Activated CD4-positive, alpha-beta T cell treated with anti-CD3 and anti-CD28 coated beads, Interleukin-2, Interleukin-4, amounts not matched to agents 100 ng/mL and 50 ng/mL, durations not matched to agents 16 hours and 8 hours (primary cell): ENCODE measurements around the gene IL36A.

Source experiments
- DNase-seq: peaks from one replicate; pipeline ENCODE4 v3.0.0-alpha.2; 2020; ENCODE audit warnings: low spot score

IL36A gene

DNA sequence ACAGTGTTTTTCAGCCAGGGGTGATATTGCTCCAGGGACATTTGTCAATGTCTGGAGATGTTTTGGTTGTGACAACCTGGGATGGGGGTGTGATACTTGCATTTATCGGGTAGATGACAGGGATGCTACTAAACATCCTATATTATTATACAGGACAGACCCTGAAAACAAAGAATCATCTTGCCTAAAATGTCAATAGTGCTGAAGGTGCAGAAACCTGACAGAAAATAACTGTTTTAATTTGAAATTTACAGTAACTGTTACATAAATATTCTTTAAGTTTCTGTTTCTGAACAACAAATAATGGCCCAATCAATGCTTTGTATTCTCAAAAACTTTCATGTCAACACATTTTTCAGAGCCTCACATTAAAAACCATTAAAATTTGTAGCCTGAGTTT is 2.0 kb downstream of the IL36A start:
- no peak for DNase-seq

DNA sequence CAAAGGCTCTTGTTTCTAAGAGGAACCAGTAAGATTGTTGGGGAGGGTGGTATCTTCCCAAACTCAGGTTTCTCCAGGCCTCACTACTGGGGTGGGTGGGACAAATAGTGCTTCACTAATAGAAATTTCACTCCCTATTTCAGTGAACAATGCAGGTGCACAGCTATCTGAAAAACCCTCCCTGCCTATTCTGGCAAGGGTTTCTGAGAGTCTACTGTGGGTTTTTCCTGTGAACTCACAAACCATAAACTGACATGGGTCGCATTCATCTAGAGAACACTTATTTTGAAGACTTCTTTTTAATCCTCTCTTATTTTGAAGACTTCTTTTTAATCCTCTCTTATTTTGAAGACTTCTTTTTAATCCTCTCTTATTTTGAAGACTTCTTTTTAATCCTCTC is 4.4 kb downstream of the IL36A start:
- no peak for DNase-seq

DNA sequence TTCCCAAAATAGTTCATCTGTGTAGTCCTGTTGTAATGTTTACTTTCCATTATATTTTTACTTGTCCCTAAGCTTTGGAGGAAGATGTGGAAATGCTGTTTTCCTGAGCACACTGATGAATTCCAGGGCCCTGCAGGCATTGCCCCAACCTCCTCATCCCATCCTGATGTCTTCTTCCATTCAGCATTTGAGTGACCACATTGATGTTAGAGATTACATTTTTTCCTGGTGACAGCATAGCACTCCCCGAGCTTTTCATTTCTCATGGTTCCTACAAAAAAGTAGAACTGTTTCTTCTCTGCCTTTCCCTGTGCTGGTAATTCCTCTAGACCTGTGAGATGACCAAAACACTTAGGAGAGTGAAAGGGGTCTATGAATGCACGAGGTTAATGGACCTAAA is 4.8 kb downstream of the IL36A start:
- no peak for DNase-seq

DNA sequence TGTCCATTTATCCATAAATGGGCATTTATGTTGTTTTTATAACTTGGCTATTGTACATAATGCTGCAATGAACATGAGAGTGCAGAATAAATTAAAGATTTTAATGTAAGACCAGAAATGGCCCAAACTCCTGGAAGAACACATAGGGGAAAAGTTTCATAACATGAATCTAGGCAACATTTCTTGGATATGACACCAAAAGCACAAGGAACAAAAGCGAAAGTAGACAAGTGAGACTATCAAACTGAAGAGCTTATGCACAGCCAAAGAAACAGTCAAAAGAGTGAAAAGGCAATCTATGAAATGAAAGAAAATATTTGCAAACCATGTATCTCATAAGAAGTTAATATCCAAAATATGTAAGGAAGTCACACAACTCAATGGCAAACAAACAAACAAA is 5.8 kb downstream of the IL36A start:
- no peak for DNase-seq

DNA sequence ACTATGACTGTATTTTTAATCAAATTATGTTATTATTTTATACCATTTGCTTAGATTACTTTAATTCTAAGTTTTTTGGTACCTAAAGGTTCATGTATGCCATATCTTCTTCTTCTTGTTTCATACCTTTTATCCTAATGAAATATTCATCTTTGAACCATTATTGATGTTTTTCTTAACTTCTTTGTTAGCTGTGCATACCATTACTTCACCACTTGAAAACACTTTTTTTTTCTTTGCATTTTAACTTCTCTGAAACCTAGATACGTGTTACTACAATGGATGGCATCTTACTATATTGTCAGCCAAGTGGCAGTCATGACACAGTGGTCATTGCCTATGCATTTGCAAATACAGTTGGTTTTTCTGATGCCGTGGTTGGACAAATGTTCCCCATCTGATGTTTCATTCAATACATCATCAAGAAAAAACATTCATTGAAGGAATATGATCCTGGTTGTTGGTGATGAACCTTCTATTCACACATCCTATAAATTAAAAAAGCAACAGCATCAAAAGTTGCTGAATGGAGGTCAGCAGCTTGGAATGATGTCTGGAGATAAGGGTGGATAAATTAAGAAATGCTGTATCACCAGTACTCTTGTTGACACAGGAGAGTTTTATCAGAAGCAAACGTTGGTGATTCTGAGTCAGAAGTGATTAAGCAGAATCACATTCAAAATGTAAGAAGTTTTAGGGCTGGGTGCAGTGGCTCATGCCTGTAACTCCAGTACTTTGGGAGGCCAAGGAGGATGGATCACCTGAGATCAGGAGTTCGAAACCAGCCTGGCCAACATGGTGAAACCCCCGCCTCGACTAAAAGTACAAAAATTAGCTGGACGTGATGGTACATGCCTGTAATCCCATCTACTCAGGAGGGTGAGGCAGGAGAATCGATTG is 7.4 kb downstream of the IL36A start:
- DNase-seq: no peak

DNA sequence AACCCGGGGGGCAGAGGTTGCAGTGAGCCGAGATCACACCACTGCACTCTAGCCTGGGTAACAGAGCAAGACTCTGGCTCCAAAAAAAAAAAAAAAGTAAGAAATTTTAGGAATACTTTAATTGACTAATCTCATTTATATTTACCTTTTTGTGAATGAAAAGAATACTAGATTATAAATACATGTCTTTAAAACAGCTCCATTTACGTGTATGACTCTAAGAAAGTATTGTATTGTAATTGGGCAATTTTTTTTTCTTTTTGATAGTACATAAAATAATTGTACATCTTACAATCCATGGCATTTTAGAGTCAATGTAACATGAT is 8.0 kb downstream of the IL36A start:
- DNase-seq: no peak

DNA sequence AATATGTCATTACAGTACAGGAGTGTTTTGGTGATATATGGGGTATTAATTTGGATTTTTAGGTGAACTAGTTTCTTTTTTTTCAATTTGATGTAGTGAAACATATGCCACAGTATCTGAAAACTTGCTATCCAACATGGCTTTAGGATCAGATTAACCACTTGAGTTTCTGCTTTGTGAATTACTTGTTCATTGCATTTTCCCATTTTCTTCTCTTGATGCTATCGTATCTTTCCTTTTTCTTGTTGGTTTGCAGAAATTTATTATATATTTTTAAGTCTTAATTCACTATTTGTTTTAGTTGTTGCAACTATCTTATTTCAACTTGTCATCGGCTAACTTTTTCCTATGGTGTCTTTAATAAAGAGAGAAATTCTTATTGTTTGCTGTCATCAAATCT is 8.8 kb downstream of the IL36A start:
- DNase-seq: no peak

DNA sequence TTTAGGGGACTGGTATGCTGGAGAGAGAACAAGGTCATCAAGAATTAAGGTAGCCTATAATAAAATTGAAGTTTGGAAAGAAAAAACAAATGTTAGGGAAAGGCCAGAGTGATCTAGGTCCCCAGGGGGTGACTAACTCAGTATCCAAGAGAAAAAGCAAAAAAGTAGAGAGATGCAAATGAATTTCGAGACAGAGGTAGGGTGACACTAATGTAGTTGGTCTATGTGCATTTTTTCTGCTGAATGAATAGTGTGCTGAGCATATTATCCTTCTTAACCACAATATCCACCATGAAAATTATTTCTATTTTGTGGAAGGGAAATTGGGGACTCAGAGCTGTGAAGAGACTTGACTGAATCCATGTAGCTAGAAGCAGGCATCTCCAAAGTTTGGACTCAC is 9.8 kb downstream of the IL36A start:
- no peak for DNase-seq

DNA sequence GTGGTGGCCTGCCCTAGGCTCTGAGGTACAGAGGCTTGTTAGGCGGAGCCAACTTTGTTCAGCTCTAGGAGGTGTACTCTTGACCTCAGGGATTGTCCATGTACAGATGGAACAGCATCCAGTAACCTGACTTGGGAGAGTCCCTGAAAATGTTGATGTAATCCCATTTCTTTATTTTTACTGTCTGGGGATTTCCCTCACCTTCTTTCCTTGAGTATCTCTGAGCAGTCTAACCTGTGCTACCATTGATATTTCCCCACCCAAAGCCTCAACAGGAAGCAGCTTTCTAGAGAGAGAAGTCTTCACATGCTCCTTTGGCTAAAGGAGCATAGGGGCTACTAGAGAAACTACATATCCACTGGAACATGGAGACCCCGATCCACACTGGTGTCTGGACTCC is 10.4 kb downstream of the IL36A start:
- no peak for DNase-seq

DNA sequence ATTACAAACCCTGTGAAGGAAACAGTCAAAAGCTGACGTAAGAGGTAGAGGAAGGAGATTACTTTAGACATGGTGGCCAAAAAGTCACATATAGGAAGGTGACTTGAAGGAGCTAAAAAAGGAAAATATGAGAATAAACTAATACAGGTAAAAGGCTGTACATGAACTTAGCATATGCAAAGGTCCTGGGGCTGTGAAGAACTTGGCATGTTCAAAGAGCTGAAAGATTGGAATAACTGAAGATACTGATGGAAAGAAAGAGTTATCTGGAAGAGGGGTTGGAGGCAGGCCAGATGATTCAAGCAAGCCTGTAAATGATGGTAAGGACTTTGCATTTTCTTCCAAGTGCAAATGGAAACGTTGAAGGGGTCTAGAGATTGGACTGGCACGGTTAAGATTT is 13.2 kb downstream of the IL36A start:
- no peak for DNase-seq

DNA sequence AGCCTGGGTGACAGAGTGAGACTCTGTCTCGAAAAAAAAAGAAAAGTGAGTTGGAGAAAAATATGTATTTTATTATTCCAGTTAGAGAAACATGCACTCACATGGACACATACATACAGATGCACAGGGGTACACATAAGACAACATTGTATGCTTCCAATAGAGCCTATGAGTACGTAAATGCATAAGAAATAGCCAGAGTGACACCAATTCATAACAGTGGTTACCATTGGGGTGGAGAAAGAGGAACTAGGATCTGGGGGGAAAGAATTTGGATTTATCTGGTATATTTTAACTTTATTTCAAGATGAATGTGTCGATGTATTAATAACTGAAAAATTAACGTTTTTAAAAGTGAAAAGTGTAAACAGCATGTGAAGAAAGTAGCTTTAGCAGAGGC is 16.1 kb downstream of the IL36A start:
- no peak for DNase-seq

DNA sequence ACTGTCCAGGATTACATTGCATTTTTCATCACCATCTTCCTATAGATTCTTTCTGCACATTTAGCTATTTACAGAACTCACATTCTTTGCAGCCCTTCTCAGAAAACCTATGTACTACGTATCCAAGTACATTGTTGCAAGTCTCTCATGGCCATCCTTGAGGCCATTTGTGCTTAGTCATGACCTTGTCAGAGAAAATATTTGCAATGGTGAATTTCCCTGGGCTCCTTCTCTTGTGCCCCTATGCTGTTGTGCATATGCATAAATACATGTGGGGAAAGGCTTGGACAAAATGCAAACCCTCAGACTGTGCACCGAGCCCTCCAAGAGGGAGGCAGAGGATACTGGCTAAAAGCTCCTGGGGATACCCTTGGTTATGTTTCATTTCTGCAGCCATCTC is 19.5 kb downstream of the IL36A start:
- DNase-seq: no peak

DNA sequence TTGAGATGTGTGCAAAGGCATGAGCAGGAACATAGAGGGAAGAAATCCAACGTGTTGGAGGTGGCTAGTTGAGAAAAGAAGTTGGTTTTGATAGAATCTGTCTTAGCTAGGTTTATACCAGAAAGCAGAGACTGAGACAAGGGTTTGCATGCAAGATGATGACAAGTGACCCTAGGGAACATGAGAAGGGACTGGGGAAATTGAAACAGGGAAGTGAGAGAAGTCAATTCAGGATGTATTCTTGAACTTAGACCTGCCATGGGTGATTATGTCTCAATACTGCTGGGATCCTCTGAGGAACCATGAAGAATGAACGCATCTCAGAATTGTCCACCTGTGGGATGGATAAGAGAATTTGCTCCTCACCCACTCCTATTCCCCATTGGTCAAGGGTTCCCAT is 20.5 kb downstream of the IL36A start:
- no peak for DNase-seq

DNA sequence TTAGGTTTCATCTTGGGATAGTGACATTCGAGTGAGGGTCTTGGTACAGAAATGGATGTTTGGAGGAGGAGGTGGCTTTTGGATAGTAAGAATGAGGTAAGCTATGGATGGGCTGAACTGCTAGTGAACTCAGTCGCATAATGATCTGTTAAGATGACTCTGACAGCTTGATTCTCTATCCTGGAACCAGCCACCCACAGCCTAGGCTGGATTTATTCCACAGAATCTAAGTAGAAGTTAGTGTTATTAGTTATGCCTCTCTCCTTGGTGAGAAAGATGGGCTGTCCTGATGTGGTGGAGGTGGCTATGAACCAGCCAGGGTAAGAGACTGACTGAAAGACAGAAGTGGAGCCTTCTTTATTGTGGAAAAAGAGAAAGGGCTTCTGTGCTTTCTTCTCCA is 22.4 kb downstream of the IL36A start:
- DNase-seq: no peak

DNA sequence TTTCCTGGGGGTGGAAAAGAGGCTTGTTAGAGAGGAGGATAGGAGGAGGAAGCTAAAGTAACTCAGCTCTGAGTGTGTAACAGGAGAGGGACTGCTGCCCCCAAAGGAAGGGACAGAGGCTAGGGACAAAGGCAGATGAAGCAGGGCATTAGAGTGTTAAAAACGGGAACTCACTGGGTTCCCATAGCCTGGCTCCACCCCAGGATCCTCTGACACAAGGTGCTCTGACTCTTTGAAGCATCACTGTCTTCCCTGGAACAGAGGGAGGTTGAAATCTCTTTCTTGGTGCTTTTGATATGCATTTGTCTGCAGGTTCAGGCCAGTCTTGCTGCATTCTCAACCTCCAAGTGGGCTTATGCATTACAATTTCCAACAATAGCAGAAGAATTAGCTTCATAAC is 22.9 kb downstream of the IL36A start:
- no peak for DNase-seq

DNA sequence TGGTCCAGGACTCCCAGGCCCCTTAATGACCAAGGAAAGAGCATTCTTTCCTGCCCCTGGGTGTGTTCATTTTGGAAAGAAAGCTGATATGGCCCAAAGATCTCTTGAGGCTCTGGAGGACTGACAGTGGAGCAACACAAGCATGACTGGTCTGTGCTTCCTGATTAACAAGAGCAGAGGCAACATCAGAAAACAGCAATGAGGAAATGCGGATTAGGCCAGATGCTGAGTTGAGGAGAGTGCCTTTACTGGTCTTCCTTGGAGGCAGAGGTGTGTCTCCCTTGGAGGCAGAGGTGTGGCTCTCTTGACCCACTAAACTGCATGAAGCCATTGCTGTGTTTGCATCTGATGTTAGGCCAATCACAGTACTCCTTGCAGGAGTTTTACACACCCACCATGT is 27.5 kb downstream of the IL36A start:
- no peak for DNase-seq

DNA sequence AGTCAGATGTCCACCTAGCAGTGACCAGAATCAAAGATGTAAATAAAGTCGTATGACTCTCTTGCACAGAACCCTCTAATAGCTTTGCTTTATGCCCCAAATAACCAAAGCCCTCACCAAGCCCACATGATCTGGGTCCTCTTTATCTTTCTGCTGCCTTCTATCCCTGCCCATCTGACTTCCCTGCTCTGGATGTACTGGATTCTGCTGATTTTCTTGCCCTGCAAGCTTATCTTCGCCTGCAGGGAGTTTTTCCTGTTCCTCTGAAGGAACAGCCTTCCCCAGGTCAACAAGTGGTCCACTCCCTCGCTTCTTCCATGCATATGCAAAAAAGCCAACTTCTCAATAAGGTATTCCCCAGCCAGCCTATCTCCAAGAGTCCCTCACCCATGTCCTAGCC is 28.8 kb downstream of the IL36A start:
- no peak for DNase-seq

DNA sequence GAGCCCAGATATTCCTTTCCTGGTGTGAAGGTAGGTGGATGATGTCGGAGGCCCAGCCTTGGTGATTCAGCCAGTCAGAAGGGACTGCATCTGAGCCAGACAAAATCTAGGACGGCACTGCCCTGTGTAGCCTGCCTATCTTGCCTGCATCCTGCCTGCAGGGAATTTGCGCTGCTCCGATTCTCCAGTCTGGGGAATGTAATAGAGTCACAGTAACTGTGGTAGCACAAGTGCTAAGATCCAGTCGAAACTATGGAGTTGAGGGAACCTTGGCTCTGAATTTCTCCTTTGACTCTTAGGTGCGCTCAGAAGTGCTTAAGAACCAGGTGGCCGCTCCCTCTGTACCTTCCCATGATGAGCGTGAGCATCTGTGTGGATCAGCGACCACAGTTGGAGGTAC is 31.5 kb downstream of the IL36A start:
- no peak for DNase-seq

DNA sequence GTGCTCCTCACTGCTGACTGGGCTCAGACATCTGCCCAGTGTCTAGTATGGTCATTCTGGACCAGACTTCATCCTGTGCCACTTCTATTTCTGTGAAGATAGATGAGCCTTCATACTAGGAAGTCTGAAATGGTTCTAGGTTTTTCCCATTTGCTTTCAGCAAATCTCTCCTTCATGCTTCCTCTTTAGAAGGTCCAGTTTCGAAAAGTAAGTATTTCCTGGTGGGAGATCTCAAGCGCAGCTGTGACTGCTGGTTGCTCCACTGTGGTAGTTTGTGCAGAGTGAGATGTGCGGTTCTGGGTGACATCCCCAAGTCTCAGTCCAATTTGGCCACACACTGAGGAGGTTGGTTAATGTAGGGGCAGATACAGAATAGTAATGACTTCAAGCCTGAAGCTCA is 33.0 kb downstream of the IL36A start:
- no peak for DNase-seq

DNA sequence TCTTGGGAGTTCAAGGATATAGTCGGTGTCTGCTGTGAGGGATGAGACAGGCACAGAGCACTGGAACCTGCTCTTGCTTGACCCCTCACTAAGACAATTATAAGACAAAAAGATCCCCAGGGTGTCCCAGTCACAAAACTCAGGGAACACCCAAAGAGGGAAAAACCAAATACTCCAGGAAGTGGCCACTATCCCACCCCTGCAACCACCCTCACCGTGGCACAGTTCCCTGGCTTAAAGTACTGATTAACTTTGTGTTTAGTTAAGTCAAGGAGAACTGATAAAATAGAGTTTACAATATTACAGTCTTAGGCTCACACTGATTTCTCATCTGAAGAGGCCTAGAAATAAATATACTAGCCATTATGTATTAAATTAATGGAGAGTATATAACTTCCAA is 33.9 kb downstream of the IL36A start:
- DNase-seq: no peak

DNA sequence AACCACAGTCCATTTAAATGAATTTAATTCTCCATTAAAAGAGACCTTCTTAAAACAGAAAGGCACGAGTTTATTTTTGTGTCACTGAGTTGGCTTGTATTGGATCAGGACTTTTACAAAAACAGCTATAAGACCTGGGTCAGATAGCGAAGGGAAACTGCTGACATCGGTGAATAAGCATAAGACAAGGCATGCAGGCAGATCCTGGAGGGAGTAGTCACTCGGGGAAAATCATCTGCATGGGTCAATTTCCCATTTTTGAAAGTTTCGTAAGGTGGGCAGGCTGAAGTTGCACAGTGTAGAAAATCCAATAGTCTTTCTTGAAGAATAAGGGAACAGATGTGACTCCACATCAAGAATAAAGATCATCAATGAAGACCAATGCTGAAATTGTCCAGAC is 34.5 kb downstream of the IL36A start:
- DNase-seq: no peak

DNA sequence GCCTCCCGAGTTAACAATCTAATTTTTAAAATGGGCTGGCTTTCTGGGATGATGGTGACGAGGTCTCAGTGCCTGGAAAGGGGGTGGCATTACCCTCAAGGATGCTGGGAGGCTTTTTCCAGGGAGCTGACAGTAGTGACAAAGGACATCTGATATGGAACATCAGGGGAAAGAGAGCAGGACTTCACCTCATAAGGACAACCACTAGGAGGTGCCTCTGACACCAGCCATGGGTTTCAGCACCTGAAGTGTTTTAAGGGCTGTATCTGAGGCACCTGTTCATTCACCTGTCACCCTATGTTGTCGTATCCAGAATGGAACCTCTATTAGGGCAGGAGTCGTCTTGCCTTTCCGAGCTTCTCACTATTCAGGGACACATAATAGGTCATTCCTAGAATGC is 36.6 kb downstream of the IL36A start:
- no peak for DNase-seq

DNA sequence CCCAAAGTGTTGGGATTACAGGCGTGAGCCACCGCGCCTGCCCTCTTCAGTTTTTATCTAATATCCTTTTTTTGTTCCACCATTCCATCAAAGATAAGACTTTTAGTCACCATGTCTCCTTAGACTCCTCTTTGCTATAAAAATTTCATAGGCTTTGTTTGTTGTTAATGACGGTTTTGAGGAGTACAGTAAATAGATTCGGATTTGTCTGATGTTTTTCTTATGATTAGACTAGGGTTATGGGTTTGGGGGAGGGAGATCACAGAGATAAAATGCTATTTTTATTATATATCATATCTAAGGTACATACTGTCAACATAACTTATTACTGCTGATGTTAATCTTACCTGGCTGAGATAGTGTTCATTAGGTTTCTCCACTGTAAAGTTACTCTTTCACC is 41.2 kb downstream of the IL36A start:
- DNase-seq: no peak
